Brain microvascular endothelial cell (primary cell): ENCODE measurements around the gene MSANTD2.
A peak's percentile ranks its signal among the peaks of the same experiment; 100 is the strongest.
"Not testable (repeated sequence)": the region's sequence is repeated elsewhere in the genome, so short reads cannot be mapped to it uniquely, and the experiment has no call there.

Experiments used
- DNase-seq: peaks from one replicate; pipeline ENCODE4 v3.0.0-alpha.2; 2020
- H3K27ac ChIP-seq: fragments of 250-450 bp; sonication (Bioruptor Pico); 2 replicates; pipeline ENCODE4 v1.5.1; 2020; ENCODE audit warnings: mild to moderate bottlenecking, moderate library complexity
- H3K27me3 ChIP-seq: fragments of 250-450 bp; sonication (Bioruptor Pico); replicated peaks from 2 replicates; pipeline ENCODE4 v1.5.1; 2020; ENCODE audit warnings: mild to moderate bottlenecking
- H3K36me3 ChIP-seq: fragments of 250-450 bp; sonication (Bioruptor Pico); replicated peaks from 2 replicates; pipeline ENCODE4 v1.5.1; 2020; ENCODE audit warnings: mild to moderate bottlenecking
- H3K4me3 ChIP-seq: 2 replicates; pipeline ENCODE4 v1.5.1; 2011; ENCODE audit warnings: low read depth, mild to moderate bottlenecking, control low read depth, low read length, moderate library complexity
- CTCF ChIP-seq: IDR thresholded peaks from 2 replicates; pipeline ENCODE4 v1.5.1; 2011; ENCODE audit warnings: low read depth, mild to moderate bottlenecking, moderate library complexity, low read length, control low read depth, inconsistent platforms; ENCODE audit errors: missing control alignments
- in situ Hi-C: cut with HindIII; loops from 2 replicates; pipeline ENCODE4 v1.10.0; 2017; ENCODE audit warnings: low sequenced_read_pairs, low pct_ligation_motif_present

The MSANTD2 gene

GRCh38 chr11:124784051-124784450 lies 16.2 kb downstream of the MSANTD2 start:
- in situ Hi-C loops, result no loop called here
- no peak for TF ChIP-seq CTCF
- no peak overlapping the region for H3K4me3 ChIP-seq
- H3K36me3 ChIP-seq, result no peaks in the 10 kb centered on the region
- no peaks in the 10 kb centered on the region for H3K27me3 ChIP-seq
- DNase-seq, result no peak
- H3K27ac ChIP-seq, result no peak overlapping the region

- no peak for DNase-seq
- Histone ChIP-seq H3K4me3 (no peak overlapping the region), H3K27ac (no peak overlapping the region), H3K27me3 (no peaks in the 10 kb centered on the region), H3K36me3 (no peaks in the 10 kb centered on the region)
- TF ChIP-seq CTCF, result no peak
- in situ Hi-C loops, result no loop called here
Measured at GRCh38 chr11:124783002-124783401, 17.2 kb downstream of the MSANTD2 start.

- in situ Hi-C loops, result no loop called here
- H3K4me3 ChIP-seq, result no peak overlapping the region
- H3K36me3 ChIP-seq, result no peaks in the 10 kb centered on the region
- no peak overlapping the region for H3K27ac ChIP-seq
- no peak for DNase-seq
- H3K27me3 ChIP-seq, result no peaks in the 10 kb centered on the region
- no peak for TF ChIP-seq CTCF
Measured at GRCh38 chr11:124779568-124779967, 20.6 kb downstream of the MSANTD2 start.

- no peak overlapping the region for H3K27ac ChIP-seq
- peak; percentile 51 for TF ChIP-seq CTCF
- H3K36me3 ChIP-seq, result no peaks in the 10 kb centered on the region
- H3K4me3 ChIP-seq, result no peak overlapping the region
- no peak for DNase-seq
- in situ Hi-C loops, result no loop called here
- H3K27me3 ChIP-seq, result no peaks in the 10 kb centered on the region
Measured at GRCh38 chr11:124778281-124778680, 21.9 kb downstream of the MSANTD2 start.

- DNase-seq, result no peak
- Histone ChIP-seq H3K4me3 (no peak overlapping the region), H3K36me3 (no peaks in the 10 kb centered on the region), H3K27me3 (no peaks in the 10 kb centered on the region), H3K27ac (no peak overlapping the region)
- in situ Hi-C loops, result no loop called here
- no peak for TF ChIP-seq CTCF
Measured at GRCh38 chr11:124776865-124777645, 23.2 kb downstream of the MSANTD2 start.

GRCh38 chr11:124770959-124771358 lies 29.2 kb downstream of the MSANTD2 start:
- DNase-seq, H3K4me3 ChIP-seq, H3K36me3 ChIP-seq, H3K27me3 ChIP-seq, in situ Hi-C loops: not testable (repeated sequence)
- H3K27ac ChIP-seq, result peak overlapping the region; percentile 66
